ENCODE measurements around the gene KRT16.
"Not testable (repeated sequence)": the region's sequence is repeated elsewhere in the genome, so short reads cannot be mapped to it uniquely, and the experiment has no call there.

Gene KRT16

DNA sequence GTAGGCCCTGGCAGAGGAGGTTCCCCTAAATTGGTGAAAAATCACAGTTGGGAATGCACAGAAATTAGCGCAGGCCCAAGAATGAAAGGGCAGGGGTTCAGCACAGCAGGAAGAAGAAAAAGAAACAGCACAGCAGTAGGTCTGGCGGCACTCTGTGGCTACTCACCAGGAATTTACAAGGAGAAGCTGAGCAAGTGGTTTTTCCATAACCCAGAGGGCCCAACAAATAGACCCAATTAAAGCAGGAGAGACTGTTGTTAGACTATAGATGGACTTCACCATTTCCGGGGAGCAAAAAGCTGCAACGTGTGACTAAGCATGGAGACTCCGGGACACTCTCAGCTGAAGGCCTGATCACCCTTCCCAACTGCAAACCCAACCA is 14.3 kb upstream of the KRT16 start:
- not testable (repeated sequence) for DNase-seq

DNA sequence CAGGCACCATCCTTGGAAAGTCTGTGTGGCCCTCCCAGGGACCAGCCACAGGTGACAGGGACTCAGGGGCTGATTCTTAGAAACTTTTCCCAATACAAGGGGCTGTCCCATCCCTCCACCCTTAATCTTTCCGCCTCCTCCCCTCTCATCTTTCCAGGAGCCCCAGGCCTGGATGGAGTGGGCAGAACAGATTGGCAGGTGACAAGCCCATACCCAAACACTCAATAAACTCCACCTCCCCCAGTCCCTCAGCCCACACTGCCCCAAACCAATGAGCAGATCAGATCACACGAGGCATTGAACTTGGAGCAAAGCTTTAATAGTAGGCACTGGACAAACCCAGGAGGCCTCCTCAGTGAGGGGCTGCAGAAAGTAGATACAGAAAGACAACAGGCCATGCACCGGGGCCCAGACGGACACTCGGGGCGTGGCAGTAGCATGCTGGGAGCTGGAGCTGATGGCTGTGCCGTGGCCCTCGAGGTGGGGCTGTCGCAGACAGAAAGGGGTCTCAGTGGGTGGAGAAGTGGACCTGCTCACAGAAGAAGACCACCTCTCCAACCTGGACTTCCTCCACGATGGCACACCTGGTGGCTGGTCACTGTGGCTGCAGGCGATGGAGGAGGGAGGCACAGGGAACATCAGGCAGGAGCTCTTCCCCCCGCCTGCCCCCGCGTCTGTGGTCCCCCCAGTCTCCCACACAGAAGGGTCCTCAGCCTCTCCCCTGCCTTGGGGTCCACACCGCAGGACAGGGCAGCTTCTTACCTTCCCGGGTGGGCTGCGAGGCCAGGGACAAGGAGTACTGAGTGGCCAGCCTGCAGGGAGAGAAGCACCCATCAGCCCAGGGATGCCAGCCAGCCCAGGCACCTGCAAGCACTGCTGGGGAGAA is 13.7 kb upstream of the KRT16 start:
- DNase-seq = not testable (repeated sequence)

DNA sequence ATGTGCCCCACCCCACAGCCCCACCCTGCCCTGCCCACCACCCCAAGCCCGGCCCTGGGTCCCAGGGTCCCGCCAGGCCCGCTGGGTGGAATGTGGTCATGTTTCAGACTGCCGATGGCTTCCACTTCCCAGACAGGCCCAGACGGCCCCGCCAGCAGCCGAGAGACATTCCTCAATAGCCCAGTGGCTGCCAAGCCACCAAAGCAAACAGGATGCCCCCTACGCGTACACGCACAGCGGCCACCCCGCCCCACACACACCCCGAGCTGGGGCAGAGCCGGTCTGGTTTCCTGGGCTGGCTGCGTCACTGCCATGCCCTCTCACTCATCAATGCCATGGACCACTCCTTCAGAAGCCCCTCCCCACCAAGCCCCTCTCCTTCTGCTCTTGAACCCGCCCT is 13.0 kb upstream of the KRT16 start:
- no peak for DNase-seq

DNA sequence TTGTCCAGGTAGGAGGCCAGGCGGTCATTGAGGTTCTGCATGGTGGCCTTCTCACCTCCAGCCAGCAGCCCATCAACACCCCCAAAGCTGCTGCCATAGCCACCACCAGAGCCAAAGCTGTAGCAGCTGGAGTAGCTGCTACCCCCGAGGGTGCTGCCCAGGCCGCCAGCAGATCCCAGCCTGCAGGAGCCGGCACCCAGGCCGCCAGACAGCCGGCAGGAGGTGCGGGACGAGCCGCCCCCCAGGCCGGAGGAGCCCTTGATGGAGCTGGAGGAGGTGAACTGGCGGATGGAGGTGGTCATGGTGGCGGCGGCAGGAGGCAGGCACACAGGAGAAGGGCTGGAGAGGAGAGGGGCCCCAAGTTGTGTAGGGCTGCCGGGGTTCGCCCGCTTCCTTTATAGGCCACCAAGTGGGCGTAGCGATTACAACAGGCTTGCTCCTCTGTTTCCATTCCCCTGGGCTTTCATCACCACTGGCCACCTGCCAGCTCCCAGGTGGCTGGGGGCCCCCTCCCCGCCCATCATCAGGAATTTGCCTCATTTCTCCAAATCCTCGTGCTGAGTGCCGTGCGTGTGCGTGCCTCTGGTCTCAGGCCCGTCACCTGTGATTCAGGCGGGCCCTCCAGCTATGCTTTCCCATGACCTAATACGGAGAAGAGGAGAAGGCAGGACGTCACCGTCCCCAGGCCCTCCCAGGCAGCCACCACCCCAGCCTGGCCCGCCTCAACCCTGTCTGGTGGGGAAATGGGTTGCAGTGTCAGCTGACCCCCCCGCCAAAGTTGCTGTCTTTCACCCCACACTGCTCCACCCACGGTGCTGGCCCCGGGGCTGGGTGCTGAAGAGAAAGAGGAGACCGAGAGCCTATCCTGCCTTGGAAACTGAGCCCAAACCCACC is 11.9 kb upstream of the KRT16 start, which contains the start of gene KRT17:
KRT17 (minus strand) TSS at position 368 of the 894 bp plus-strand sequence; CDS start at position 302, 66 bp downstream.
- DNase-seq = peak; percentile 56

DNA sequence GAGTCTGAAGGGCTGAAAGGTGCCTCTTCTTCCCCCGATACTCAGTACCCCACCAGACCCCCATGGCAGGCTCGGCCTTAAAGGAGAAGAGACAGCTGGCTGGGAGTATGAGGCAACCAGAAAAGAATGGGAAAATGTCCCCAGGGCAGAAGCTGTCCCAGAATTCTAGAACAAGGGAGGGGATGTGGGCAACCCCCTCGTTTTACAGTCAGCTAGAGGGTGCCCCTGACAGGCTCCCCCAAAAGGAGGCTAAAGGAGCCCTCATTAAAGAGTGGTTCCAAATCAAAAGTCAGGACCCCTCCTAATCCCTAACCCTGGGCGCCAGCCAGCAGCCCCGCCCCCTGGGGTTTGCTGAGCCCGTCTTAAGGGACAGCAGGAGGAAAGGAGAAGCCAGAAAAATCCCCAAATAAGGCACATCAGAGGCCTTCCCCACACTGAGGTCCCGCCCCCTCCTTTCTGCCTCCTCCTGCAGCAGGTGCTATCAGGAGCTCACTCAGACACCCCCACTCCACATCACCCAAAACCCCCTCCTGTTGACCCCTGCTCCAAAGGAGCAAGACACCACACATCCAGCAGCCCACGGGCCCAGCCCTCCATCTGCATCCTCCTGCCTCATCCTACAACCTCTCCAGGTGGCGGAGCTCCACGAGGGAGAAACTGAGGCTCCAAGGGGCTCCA is 10.8 kb upstream of the KRT16 start:
- DNase-seq = not testable (repeated sequence)

DNA sequence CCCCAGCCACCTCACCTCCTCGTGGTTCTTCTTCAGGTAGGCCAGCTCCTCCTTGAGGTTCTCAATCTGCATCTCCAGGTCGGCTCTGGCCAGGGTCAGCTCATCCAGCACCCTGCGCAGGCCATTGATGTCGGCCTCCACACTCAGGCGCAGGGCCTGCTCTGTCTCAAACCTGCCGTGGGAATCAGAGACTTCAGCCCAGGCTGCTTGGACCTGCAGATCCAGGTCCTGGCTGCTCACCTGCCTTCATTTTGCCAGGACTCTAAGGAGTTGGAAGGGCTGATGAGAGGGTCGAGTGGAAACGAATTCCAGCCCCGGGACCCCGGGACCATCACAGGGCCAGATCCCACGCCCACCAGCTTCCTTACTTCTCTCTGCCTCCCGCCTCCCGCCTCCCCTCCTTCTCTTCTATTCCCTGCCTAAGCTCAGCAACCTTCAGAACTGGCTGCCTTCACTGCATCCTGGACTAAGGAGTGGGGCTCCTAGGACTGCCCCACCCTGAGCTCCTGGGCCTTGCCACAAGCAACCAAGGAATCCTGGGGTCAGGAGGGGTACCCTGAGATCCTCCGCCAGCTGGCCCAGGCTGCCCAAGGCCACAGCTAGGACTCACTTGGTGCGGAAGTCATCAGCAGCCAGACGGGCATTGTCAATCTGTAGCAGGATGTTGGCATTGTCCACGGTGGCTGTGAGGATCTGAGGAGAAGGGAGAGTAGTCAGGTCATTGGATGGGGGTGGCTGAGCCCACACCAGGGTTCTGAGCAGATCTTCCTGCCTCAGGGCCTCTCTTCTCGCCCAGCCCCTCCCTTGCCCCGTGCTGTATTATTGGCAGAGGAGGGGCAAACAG is 10.0 kb upstream of the KRT16 start:
- DNase-seq = not testable (repeated sequence)

DNA sequence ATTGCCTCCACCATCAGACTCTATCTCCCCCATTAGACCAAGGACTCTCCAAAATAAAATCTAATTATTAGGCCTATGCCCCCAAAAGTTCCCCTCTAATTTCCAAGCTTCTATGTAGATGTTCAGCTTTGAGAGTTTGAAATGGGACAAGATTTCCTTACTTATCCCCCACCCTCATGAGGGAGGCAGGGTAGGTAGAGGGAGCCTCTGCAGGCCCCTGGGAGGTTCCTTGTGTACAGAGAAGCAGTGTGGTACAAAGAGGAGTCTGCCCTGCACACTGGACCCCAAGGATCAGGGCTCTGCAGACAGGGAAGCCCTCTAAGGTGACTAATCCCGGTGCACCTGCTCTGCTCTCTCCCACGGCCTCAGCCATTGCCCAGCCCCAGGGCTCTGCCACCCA is 9.3 kb upstream of the KRT16 start:
- no peak for DNase-seq

DNA sequence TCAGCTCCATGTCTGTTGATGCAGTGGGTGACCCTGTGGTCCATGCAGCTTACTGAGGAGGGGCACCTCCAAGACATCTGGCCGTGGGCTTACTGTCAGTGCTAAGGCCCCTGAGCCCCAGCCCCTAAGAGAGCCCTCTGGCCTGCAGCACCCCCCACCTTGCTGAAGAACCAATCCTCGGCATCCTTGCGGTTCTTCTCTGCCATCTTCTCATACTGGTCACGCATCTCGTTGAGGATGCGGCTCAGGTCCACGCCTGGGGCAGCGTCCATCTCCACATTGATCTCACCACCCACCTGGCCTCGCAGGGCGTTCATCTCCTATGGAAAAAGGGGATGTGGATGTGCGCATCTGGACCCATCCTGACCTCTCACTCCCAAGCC is 8.9 kb upstream of the KRT16 start:
- DNase-seq = not testable (repeated sequence)

DNA sequence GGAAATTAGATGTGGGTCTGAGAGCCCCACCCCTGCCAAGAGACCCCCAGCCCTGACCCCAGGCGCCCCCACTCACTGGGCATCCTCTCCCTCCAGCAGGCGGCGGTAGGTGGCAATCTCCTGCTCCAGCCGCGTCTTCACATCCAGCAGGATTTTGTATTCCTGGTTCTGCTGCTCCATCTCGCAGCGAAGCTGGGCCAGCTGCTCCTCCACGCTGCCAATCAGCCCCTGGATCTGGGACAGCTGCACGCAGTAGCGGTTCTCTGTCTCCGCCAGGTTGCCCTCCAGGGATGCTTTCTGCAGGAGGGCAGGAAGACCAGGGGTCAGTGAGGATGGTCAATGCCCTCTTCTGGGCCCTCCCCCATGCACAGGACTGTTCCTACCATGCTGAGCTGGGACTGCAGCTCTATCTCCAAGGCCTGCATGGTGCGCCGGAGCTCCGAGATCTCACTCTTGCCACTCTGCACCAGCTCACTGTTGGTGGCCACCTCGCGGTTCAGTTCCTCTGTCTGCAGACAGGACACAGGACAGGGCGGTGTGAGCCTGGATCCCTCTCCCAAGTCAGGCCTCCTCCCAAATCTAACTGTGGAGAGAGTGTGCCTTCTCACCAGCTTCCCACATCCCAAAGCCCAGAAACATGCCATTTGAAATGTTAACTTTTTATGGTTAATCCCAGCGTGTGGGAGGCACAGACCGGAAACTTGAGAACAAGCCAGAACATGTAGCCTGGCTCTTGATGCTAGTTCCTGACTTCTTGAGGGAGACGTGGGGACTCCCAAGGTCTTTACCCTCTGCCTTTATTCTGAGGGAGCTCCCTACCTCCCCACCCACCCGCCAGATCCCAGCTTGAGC is 8.2 kb upstream of the KRT16 start:
- DNase-seq = no peak

DNA sequence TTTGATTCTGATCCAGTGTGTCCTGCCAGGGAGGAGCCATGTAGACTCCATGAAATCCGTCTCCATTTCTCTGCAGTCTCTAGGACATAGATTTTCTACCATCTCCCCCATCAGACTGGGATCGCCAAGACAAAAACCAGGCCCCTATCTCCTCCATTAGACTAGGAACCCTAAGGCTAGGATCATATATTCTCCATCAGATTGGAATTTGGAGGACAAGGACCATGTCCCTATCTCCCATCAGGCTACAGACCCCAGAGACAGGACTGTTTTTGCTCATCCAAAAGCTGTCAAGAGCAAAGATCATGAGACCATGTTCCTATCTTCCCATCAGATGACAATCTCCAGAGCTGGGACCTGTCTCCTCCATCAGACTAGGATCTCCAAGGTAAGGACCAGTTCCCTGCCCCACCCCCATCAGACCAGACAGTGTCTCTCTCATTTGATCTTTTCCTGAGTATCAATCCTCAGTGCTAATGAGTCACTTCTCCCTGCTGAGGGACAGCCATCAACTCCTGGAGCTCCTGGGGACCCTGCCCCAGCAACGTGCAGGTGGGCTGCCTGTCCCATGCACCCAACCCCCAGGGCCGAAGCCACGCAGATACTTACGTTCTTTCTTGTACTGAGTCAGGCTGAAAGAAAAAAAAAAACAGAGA is 7.5 kb upstream of the KRT16 start:
- not testable (repeated sequence) for DNase-seq

DNA sequence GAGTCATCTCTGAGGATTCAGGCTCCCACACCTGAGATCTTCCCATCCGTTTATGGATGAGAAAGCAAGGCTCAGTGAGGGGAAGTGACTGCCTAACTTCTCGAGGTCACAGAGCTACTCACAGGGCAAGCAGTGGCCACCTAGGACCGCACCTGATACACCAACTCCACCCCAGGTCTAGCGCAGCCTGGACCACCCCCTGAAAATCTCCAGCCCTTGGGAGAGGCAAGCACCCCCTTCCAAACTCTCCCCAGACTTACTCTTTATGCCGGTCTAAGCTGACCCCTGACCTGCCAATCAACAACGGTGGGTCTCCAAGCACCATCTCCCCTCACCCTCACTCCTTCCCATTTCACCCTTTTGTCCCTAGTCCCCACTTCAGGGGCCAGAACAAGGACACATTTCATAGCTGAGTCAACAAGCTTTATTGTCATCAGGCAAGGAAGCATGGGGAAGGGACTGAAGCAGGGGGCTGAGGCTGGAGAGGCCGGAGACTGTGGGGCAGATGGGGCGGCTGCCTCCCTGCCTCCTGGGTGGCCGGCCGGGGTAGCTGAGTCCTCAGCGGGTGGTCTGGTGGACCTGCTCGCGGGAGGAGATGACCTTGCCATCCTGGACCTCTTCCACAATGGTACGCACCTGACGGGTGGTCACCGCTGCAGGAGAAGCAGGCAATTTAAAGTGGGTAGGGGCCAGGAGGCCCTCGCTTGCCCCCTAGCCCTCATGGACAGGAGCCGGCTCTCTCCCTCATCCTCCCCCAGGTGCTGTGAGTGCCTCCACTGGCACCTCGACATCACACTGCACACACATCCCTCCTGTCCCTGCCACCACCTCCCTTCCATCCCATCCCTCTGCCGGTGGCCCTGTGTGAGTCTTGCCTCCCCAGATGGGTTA is 6.7 kb upstream of the KRT16 start:
- no peak for DNase-seq

DNA sequence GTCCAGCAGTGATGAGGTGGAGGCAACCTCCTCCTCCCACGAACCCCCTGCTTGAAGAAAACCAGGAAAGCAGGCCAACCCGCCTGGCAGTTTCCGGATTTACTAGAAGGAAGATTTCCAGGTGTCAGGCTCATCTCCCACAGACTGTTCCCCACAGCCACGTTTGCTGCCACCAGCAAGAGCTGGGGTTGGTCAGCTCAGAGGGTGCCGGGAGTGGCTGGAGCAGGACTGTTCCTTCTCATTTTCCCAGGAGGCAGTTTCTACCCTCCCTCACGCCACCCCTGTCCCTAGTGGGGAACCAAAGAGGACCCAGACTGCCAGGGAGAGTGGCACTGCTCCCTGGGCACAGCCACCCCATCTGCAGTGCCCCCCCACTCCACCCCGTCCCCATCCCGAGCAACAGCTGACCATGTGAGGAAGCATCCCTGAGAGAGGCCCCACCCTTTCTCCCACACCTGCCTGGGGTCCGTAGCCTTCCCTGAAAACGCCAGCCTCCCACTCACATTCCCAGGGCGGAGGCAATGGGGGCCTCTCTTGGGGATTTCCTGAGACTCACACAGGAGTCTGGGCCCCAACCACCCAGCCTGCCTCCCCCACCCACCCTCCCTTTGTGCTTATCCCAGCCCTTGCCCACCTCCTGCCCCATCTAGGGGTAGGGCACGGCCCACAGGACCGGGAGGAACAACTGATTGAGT is 5.9 kb upstream of the KRT16 start:
- no peak for DNase-seq

DNA sequence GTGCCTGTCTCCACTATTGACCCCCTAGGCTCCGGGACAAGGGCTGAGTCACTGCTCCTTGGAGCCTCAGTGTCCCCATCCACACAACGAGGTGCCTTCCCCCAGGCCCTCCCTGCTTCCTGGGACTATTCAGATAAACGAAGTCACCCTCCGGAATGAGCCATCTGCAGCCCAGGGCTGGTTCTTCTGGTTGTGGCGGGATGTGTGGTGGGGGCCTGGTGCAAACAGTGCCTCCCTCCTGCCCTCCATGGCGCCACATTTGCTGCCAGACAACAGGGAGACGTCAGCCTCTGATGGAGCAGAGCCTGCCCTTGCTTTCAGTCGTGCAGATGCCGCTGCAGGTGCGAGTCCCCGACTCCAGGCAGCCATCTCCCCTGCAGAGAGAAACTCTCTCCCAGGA is 5.1 kb upstream of the KRT16 start:
- no peak for DNase-seq

DNA sequence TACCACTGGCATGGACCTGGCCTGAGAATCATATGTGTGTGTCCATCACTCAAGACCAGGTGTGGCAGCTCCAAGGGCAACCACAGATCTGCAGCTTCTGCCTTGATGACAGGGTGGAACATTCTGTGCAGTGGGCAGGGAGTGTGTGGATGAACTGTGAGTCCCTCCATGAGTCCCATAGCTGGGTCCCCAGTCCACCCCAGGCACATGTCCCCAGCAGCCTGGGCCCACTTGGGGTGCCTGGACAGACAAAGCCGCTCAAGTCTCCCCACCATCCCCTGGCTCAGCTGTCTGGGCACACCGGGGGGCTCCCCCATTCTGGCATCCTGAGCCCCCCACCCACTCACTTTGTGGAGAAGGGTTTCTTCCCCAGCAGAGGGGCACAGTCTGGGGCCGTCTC is 4.6 kb upstream of the KRT16 start:
- no peak for DNase-seq

DNA sequence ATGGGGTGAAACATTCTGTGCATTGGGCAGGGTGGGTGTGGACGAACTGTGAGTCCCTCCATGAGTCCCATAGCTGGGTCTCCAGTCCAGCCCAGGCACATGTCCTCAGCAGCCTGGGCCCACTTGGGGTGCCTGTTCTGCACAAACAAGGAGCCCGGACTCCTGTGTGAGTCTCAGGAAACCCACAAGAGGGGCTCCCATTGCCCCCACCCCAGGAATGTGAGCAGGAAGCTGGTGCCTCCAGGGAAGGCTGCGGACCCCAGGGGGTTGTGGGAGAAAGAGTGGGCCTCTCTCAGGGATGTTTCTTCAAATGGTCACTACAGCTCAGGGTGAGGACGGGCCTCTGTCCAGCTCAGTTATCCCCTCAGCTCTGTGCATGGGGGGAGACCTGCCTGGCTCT is 3.9 kb upstream of the KRT16 start:
- not testable (repeated sequence) for DNase-seq

DNA sequence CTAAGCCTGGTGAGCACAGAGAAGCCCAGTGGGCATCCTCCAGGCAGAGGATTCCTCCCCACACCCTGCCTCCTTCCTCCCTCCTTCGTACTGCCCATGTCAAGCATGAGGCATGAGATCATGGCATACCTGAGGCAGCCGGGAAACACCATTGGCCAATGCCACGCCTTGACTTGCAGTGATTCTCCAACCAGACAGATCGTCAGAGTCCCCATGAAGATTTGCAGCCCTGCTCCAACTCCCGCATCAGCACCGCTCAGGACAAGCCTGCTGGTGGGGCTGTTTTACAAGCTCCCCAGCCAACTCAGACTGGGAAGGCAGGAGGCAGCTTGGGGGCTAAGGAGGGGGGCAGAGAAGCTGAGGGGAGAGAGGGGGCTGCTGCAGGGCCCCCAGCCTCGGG is 2.9 kb upstream of the KRT16 start:
- no peak for DNase-seq

DNA sequence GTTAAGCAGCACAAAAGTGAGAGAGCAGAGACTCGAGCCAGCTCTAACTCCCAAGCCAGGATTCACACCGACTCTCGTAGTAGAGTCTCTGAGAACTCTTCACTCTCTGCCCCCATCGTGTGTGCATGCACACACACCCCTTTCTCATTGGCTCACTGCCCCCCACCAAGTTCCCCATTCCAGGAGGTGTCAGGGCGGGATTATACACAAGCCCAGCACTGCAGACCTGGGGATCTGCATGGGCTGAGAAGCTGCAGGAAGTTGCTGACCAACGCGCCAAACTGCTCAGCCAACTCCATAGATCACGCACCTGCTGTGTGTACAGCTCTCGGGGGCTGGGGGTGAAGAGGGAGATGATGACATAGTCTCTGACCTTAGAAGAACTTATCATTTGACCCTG is 2.2 kb upstream of the KRT16 start:
- not testable (repeated sequence) for DNase-seq

DNA sequence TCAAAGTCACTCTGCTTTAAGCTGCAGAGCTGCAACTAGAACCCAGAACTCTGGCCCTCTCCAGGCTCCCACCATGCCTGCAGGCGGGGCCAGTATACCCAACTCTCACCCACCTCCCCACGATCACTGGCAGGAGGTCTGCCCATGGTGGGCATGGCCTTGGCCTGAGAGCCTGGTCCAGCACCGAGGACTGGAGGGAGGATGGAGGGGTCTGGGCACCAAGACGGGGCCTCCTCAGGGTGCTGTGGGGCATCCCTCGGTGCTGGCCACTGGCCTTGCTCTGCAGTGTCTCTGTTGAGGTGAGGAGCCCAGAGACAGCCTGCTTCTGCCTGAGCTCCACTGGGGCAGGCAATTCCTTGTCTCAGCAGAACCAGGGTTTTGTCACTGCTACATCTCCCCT is 1.5 kb upstream of the KRT16 start:
- no peak for DNase-seq

Data from NCI-H345 (cell line).